ENCODE measurements around the gene ZGPAT.
A peak's percentile ranks its signal among the peaks of the same experiment; 100 is the strongest.

ZGPAT gene

DNA sequence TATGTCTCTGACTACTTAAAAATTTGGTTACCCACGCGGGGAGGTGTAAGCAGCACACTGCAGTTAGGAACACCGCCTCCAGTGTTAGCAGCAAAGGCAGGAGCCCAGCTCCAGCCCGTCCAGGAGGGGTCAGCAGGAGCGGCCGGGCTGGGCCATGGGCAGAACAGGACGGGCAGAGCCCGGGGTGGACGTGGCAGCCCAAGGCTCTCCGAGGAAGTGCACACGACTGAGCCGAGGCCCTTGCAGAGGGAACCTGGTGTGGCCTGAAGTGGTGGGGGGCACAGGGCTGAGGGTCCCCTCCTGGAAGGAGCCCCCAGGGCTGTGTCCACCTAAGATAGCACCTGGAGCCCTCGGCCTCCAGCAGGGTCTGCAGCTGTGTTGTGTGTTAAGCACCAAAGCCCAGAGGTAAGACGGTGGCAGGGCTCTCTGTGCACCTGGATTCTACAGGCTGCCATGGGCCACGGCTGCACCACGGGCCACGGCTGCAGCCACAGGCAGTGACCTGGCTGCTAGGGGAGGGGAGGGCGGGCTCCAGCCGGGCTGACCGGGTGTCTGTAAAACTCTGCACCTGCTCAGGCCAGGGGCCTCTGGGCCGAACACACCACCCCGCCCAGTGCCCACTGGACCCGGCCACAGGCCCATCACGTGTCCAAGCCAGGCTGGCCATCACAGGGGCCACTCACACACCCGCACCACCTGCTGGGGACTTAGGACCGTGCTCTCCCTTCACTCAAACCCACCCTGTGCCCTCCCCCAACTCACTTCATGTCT, 38.3 kb downstream of the ZGPAT start:
- peak; percentile 41 for DNase-seq (ENCODE audit: low spot score)

DNA sequence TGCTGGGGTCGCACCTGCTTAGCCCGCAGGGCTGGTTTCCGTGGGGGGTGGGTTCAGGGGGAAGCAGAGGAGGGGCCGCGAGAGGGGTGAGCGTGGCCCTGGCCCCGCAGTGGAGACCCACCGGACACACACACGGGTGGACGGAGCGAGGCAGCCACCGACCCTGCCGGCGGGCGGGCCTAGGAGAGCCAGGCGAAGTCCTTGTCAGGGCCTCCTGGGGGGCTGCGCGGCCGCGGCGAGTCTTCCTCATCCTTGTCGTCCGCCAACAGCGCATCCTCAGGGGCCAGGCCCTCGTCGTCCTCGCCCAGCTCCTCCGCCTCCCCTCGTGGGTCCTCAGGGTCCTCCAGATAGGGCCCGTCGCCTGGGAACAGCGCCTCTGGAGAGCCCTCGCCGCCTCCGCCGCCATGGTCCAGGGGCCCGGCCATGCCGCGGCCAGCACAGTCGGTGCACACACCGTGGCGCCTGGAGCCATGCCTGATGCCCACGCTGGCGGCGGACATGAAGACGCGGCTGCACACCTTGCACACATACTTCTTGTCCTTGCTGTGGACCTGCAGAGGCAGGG, 39.0 kb downstream of the ZGPAT start:
- DNase-seq (ENCODE audit: low spot score), result no peak

DNA sequence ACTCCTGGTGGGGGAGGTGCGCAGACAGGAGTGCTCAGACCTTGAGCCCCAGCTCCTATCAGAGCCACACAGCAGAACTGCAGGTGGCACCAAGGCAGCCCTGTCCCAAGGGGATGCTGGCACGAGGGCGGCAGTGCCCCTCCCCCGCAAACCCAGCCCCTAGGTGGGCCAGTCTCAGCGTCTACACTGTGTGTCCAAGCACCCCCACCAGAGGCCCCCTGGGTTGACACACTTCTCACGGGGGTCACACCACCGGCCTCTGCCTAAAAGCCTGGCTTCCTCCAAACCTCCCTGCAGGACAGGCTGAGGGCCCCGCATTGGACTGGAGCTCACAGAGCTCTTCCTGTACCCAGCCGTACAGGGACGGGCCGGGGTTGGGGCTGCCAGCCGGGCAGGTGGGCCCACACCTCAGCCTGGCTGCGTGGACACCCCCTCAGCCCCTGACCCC, 39.8 kb downstream of the ZGPAT start:
- DNase-seq (ENCODE audit: low spot score), result no peak

DNA sequence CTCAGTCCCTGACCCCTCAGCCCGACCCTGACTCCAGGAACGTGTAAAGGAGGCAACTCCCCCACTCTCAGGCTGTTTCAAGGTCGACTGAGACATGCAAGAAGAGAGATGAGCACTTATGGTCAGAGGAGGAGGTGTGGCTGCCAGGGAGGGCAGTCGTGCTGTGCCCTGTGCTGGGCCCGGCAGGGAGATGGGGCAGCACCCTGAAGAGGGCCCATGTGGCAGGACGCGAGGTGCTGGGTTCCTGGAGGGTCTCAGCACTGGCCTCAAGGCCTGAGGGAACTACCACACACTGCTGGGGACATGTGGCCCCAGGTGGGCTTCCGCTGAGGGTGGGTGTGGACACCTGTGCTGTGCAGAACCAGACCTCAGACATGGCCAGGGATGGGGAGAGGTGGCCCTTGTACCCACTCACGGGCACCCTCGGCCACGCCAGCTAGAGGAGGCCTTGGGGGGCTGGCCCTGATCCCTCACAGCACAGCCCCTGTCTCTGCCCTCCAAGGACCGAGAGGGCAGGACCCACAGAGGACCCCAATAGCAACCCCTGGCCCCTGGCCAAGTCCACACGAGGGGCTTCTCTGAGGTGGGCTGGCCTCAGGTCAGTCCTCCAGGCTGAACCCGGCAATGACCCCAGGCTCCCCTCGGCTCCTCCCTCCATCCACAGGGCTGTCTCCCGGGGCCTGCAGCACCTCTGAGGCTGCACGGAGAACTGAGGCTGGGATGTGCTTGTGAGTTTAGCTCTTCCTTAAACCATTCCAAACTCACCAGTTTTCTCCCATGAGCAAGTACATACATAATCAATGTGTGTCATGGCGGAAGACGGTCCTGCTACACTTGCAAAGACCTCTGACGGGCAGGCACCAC, 40.5 kb downstream of the ZGPAT start:
- no peak for DNase-seq (ENCODE audit: low spot score)

DNA sequence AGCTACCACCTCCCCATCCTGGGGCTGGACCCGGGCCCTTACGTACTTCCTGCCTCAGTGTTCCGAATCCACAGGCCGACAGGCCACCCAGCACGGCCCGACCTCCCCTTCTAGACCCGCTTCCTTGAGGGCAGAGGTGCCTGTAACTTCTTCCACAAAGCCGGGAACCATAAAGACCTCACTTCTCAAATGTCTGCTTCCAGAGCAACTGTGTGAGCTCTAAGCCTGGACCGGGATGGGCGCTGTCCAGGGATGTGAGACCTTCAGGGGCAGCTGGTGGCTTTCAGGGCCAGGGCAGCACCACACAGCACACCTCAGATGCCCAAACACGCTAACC, 41.1 kb downstream of the ZGPAT start:
- no peak for DNase-seq (ENCODE audit: low spot score)

DNA sequence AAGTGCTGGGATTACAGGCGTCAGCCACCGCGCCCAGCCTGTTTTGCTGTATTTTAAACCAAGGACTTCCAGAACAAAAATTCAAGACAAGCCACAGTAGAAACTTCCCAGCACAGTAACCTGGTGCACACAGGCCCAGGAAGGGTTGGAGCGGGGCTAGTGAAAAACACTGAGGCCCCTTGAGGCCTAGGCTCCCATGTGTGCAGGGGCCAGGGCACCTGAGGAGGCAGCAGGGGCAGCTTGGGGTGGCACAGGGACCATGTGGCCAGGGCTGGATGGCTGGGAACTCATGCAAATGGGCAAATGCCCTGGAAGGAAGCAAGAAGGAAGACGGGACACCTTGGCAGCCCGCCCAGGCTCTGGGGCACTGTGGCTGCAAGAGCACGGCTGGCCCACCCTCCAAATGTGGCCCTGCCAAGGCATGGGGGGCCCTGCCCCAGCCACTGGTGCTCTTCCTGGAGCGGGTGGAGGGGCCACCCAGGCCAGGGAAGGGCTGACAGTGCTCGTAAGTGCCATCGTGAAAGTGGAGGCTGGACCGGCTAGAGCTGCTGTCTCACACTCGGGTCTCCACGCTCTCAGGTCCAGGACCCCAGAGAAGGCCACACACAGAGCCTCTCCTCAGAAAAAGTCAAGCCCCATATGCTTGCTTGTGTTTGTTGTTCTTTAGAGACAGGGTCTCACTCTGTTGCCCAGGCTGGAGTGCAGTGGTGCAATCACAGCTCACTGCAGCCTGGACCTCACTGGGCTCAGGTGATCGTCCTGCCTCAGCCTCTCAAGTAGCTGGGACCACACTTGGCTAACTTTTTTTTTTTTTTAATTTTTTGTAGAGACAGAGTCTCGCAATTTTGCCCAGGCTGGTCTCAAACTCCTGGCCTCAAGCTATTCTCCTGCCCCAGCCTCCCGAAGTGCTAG, 42.0 kb downstream of the ZGPAT start:
- no peak for DNase-seq (ENCODE audit: low spot score)

DNA sequence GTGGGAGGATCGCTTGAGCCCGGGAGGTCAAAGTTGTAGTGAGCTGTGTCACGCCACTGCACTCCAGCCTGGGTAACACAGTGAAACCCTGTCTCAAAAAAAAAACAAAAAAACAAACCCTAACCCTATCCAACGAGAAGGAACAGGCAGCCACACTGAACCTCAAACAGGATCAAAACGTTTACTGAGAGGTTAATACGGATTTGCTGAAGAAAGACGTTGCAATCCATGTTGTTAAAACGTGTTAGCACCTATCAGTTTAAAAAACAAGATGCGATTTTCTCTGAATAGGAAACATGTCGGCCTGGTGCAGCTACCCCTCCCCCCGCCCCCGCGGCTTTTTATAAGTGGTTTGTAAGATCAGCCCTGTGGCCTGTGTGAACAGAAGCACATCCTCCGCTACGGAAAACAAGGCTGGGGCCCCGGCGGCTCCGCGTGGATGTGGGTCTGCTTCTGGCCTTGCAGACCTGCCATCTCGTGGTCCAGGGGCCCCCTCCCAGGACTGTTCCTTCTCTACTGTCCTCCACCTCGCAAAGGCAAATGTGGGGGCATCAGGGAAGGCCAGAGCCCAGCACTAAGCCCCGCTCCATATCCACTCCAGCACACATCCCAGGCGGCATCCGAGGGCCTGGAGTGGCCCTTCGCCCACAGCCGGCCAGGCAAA, 43.1 kb downstream of the ZGPAT start:
- DNase-seq (ENCODE audit: low spot score), result no peak

DNA sequence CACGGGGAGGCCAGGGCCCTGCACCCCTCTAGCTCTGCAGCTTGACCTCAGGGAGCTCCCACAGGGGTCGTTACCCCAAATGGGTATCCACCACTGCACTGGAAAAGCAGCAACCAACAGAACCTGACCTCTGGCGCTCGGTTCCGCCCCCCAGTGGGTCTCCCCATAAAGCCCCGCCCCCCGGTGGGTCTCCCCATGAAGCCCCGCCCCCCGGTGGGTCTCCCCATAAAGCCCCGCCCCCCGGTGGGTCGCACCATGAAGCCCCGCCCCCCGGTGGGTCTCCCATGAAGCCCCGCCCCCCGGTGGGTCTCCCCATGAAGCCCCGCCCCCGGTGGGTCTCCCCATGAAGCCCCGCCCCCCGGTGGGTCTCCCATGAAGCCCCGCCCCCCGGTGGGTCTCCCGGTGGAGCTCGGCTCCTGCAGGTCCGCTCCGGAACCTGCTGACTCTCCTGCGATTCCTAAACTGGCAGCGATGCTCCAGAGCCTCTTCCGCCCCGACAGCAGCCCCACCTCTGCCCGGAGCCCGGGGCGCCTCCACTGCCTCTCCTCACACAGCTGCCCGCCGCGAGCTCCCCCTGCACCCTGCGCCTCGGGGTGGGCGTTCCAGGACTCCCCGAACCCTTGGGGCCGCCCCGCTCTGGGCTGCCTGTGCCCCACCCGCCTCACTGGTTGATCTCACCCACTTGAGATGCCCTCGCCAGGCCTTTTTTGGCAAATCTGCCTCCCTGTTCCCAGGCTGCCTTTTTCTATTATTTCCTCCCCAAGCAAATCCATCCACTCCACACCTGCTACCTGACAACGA, 43.8 kb downstream of the ZGPAT start:
- DNase-seq (ENCODE audit: low spot score), result no peak

DNA sequence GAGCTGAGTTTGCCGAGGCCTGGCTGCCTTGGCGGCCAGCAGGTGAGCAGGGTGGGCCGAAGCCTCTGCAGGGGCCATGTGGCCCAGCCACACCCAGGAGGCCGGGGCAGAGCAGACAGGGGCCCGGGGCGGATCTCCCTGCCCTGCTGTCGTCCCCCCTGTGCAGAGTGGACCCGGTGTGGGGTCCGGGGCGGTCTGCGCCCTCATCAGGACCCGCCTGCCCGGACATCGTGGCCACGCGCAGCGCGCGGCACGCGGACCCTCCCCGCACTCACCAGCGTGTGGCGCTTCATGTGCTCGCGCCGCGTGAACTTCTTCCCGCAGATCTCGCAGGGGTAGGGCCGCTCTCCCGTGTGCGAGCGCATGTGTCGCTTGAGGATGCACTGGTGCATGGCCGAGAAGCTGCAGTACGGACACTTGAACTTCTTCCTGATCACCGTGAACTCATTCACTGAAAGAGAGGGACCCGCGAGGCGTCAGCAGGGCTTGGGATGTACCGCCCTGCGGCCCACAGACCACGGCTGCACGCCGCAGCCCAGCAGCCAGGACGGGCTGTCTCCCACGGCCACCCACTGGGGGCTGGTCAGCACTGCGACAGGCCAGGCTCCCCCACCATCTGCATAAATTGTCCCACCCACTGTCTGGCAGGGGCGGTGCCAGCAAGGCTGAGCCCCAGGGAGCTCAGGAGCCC, 44.7 kb downstream of the ZGPAT start:
- no peak for DNase-seq (ENCODE audit: low spot score)

DNA sequence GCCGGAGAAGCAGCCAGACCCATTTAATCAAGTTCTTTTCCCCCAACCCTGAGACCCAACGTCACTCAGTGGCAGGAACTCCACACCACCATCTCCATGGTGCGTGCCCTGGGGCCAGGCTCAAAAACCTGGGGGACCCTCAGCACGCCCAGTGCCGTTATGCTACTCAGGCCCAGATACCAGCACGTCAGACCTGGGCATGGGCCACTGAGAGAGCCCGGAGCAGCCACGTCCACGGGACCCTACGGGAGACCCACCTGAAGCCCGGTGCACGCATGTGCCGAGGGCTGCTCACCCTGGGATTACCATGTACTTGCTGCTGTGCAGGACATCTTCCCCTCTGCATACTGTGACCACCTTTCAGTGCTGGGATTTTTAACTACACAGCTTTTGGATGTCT, 45.5 kb downstream of the ZGPAT start:
- DNase-seq (ENCODE audit: low spot score), result no peak

DNA sequence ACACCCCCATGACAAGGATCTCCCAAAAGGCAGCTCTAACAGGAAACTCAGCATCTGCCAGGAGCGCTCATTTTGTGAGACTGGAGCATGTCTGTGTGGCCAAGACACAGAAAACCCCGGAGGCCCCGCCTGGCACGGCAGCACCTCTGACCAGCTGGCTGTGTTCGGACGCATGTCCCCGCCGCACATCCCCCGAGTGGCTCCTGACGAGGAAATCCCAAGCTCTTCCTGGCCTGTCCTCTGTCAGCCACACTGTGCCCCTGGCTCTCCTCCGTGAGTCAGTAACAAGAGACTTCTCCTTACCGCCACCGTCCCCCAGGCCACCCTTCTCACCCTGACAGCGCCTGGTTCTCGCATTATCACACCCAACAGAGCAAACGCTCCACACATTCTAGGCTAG, 46.2 kb downstream of the ZGPAT start:
- no peak for DNase-seq (ENCODE audit: low spot score)

DNA sequence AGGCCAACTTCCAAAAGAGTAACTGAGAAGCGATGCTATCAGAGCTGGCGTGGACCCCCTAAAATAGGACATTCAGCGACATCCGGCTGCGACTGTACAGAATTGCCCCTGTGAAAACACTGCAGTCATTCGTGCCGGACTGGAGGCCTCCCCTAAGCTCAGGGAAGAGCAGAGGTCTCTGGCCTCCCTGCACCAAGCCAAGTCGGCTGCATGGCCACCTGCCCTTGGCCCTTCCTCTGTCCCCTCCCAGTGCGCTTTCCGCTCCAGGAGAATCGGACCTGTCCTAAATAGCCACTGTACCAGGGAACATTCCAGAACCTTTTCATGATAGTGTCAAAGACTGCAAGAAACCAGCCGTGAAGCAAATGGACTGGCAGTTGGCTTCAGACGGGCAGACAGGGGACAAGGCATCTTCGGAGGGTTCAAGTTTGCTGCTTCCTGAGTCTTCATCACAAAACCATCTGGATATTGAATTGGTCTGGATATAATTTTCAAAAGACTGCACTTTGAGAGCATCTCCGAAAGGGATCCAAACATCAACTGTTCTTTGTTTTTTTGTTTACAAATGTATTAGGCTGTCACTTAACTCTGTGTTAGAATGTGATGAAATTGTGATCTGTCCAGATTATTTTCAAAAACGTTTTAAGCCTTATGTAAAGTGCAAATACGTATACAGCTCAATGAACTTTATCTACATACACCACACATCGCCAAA, 48.3 kb downstream of the ZGPAT start:
- DNase-seq (ENCODE audit: low spot score), result no peak

DNA sequence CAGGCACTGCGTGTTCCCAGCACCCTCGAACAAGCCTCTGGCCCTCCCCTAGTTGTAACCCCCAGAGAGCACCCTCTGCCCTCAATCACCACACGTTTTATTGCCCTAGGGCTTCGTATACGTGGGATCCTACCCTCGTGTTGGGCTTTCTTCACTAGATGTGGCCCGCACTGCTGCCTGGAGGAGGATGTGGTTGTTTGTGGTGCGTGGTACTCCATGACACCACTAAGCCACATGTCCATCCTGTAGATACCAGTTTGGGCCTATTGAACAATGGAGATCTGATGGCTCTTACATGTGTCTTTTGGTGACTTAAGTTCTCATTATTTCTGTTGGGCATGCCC, 48.8 kb downstream of the ZGPAT start:
- no peak for DNase-seq (ENCODE audit: low spot score)

DNA sequence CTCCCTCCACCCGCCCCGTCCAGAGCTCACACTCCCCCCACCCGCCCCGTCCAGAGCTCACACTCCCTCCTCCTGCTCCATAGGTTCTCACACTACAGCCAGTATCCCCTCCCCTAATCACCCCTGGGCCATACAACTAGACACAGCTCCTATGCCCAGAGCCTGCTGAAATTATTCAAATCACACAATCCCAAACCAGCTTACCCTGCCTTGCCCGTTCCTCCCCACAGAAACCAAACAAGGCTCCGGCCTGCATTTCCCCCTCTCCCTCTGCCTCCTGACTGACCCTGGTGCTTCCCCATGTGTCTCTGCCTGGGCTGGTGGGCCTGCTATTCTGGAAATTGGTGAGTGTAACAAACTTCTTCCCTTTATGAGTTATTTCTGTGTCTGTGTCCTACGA, 50.3 kb downstream of the ZGPAT start:
- DNase-seq (ENCODE audit: low spot score), result no peak

DNA sequence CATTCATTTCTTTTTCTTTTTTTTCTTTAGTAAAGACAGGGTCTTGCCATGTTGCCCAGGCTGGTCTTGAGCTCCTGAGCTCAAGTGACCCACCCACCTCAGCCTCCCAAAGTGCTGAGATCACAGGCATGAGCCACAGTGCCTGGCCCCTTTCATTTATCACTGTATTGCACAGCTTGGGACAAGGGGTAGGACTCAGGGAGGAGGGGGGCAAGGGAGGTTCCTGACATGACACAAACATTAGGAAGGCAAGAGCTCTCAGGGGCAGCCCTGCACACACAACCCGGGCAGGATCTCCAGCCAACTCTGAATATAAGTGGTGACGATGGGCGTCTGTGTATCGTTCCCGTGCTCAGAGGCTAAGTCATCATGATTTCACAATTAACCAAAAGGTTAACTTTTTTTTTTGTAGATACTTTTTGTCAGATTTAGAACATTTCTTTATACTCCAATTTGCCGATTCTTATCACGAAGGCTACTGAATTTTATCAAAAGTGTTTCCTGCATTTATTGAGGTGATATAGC, 51.6 kb downstream of the ZGPAT start:
- DNase-seq (ENCODE audit: low spot score), result no peak

DNA sequence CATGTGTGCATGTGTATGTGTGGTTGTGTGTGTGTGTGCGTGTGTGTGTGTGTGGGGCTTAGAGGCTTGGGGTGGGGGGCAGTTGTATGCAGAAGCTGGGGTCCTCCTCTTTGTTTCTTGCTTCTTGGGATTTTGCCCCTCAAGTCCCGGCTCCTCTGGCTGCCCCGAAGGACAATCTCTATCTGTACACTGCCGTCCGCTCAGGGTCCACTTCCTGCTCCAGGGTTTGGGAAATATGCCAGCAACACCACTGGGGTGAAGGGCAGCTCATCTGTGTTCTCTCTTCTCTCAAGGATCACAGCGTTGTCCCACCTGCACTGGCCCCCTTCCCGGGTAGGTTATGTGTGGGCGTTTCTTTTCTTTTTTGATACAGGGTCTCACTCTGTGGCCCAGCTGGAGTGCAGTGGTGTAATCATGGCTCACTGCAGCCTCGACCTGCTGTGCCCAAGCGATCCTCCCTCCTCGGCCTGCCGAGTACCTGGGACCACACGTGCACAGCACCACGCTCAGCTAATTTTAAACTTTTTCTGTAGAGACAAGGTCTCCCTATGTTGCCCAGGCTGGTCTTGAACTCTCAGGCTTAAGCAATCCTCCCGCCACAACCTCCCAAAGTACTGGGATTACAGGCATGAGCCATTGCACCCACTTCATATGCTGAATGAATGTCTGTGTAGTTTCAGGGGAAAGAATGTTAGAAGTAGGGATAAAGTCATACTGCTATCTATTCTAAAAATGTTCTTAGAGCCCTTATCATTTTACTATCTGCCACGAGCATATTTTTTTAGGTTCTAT, 57.4 kb downstream of the ZGPAT start:
- DNase-seq (ENCODE audit: low spot score), result no peak

DNA sequence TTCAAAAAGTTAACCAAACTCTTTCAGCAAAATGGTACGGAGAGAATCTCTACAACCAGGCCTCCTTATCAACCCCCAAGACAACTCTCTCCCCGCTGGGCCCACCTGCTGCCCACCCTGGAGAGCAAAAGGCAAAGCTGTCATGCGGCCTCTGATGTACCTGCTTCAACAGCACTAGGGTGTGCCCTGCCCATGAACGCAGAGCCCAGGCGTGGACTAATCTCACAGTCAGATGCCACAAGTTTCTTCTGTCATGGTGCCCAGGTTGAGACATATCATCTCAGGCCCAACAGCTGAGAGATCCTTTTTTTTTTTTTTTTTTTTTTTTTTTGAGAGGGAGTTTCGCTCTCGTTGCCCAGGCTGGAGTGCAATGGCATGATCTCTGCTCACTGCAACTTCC, 58.1 kb downstream of the ZGPAT start:
- no peak for DNase-seq (ENCODE audit: low spot score)

DNA sequence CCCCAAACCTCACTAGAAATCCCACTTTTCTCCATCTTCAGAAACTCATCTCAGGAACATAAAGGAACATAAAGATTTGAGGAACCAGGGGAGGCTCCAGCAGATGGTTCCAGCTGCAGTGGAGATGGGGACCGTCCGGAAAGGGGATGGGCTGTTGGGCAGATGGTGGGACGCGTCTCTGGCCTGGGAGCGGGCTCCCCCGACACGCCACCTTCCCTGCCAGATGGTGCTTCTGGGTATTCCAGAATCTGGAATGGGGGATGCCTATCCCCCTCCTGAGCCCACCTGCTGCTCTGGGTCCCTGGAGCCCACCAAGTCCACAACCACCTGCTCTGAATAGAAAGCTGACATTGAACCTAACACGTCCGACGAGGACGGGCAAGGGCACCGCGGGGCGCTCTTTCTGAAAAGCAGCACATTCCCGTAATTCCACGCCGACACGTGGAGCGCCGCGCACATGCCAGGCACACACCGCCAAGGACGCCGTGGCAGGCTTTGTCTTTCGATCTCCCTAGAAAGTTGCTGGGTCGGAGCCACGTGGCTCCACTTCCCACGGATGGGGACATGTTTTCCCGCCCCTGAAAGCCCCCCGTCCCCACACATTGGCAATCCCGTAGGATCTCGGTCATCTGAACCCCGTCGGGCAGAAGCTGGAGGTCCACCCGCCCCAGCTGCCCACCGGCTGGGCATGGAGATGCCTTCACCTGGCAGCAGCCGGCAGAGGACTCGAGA, 59.0 kb downstream of the ZGPAT start:
- DNase-seq (ENCODE audit: low spot score), result no peak

Measured in HuH-7 (cell line).